GM23338 (cell line): ENCODE measurements around the gene TAL2. TPM values are rescaled to one million over a fixed set of nuclear protein-coding genes. Genes with fewer than 3 reads are reported as not detected.

ENCODE experiments used
- ATAC-seq: fragments of 200-7000 bp; cut with Tn5 transposase; 3 replicates; pipeline ENCODE4 v1.9.1; 2020
- DNase-seq: peaks from one replicate; pipeline ENCODE4 v3.0.0-alpha.2; 2015; ENCODE audit warnings: low spot score
- H2AFZ ChIP-seq: fragments of 200-600 bp; sonication (generic); 2 replicates; pipeline ENCODE4 v1.8.0; 2016; ENCODE audit warnings: antibody characterized with exemption, mild to moderate bottlenecking, moderate library complexity
- H3F3A ChIP-seq: fragments of 200-600 bp; sonication (generic); replicated peaks from 2 replicates; pipeline ENCODE4 v1.8.0; 2017; ENCODE audit warnings: antibody characterized with exemption, mixed run types, low read depth
- H3K27ac ChIP-seq: fragments of 200-600 bp; sonication (generic); 2 replicates; pipeline ENCODE4 v1.6.1; 2016; ENCODE audit warnings: low read depth
- H3K27me3 ChIP-seq: fragments of 200-600 bp; sonication (generic); 2 replicates; pipeline ENCODE4 v1.8.0; 2016; ENCODE audit warnings: mild to moderate bottlenecking, mixed run types, moderate library complexity; ENCODE audit not compliant: insufficient read depth
- H3K36me3 ChIP-seq: fragments of 200-600 bp; sonication (generic); 2 replicates; pipeline ENCODE4 v1.8.0; 2016; ENCODE audit warnings: mild to moderate bottlenecking; ENCODE audit not compliant: insufficient read depth
- H3K4me1 ChIP-seq: fragments of 200-600 bp; sonication (generic); 2 replicates; pipeline ENCODE4 v1.8.0; 2016; ENCODE audit warnings: mild to moderate bottlenecking, moderate library complexity; ENCODE audit not compliant: insufficient read depth
- H3K4me2 ChIP-seq: fragments of 200-600 bp; sonication (generic); 2 replicates; pipeline ENCODE4 v1.7.1; 2017; ENCODE audit warnings: mixed run types
- H3K4me3 ChIP-seq: fragments of 200-600 bp; sonication (generic); 2 replicates; pipeline ENCODE4 v1.6.1; 2016; ENCODE audit warnings: mixed run types
- H3K79me2 ChIP-seq: fragments of 200-600 bp; sonication (generic); replicated peaks from 2 replicates; pipeline ENCODE4 v1.8.0; 2017; ENCODE audit warnings: mild to moderate bottlenecking; ENCODE audit not compliant: insufficient read depth
- H3K9me2 ChIP-seq: fragments of 200-600 bp; sonication (generic); 2 replicates; pipeline ENCODE4 v1.8.0; 2017; ENCODE audit not compliant: insufficient read depth
- H4K20me1 ChIP-seq: fragments of 200-600 bp; sonication (generic); replicated peaks from 2 replicates; pipeline ENCODE4 v1.8.0; 2017; ENCODE audit warnings: mild to moderate bottlenecking; ENCODE audit not compliant: insufficient read depth
- H3K27ac Mint-ChIP-seq: 2 replicates; pipeline ENCODE4 v1.8.0; 2020; ENCODE audit warnings: inconsistent platforms, mild to moderate bottlenecking, moderate library complexity, mixed read lengths
- H3K27me3 Mint-ChIP-seq: 3 replicates; pipeline ENCODE4 v1.8.0; 2022; ENCODE audit warnings: low read depth, mild to moderate bottlenecking, moderate library complexity, mixed read lengths, inconsistent platforms; ENCODE audit not compliant: insufficient read depth, poor library complexity
- H3K36me3 Mint-ChIP-seq: 3 replicates; pipeline ENCODE4 v1.8.0; 2021; ENCODE audit warnings: low read depth, mild to moderate bottlenecking, inconsistent platforms, moderate library complexity, mixed read lengths
- H3K4me1 Mint-ChIP-seq: 3 replicates; pipeline ENCODE4 v1.8.0; 2020; ENCODE audit warnings: mild to moderate bottlenecking, inconsistent platforms, mixed read lengths
- H3K4me3 Mint-ChIP-seq: 3 replicates; pipeline ENCODE4 v1.8.0; 2021; ENCODE audit warnings: moderate library complexity, mild to moderate bottlenecking, inconsistent platforms, mixed read lengths
- H3K9me3 Mint-ChIP-seq: 3 replicates; pipeline ENCODE4 v1.8.0; 2020; ENCODE audit warnings: moderate library complexity, mild to moderate bottlenecking, inconsistent platforms, mixed read lengths
- CREB1 ChIP-seq: fragments of 250-450 bp; sonication (Bioruptor Pico); IDR thresholded peaks from 2 replicates; pipeline ENCODE4 v1.5.0; 2020; ENCODE audit warnings: low read depth, mild to moderate bottlenecking, moderate library complexity
- CTCF ChIP-seq, 2 experiments: fragments of 200-600 bp in 1 of 2; sonication (generic) in 1 of 2; conservative IDR thresholded peaks; 2 replicates each; pipeline versions ENCODE4 v1.5.1 to v1.6.1; 2016 to 2017; ENCODE audit warnings: antibody characterized with exemption in 2 of 2, low read depth in 2 of 2, mild to moderate bottlenecking in 2 of 2, moderate library complexity in 1 of 2
- EZH2 ChIP-seq: fragments of 200-600 bp; sonication (generic); IDR thresholded peaks from one replicate; pipeline ENCODE4 v1.8.0; 2017; ENCODE audit warnings: antibody characterized with exemption, mild to moderate bottlenecking, low read depth; ENCODE audit not compliant: unreplicated experiment
- JUNB ChIP-seq: IDR thresholded peaks from one replicate; pipeline ENCODE4 v1.6.1; 2016; ENCODE audit warnings: antibody characterized with exemption; ENCODE audit not compliant: unreplicated experiment
- NANOG ChIP-seq: IDR thresholded peaks from 2 replicates; pipeline ENCODE4 v1.6.1; 2016; ENCODE audit warnings: antibody characterized with exemption, borderline replicate concordance
- POLR2AphosphoS5 ChIP-seq: IDR thresholded peaks from 2 replicates; pipeline ENCODE4 v1.6.1; 2016; ENCODE audit warnings: antibody characterized with exemption, low read depth
- ZNF114 ChIP-seq: fragments of 250-450 bp; sonication (Bioruptor Pico); IDR thresholded peaks from 2 replicates; pipeline ENCODE4 v1.5.0; 2020; ENCODE audit warnings: mild to moderate bottlenecking, moderate library complexity
- polyA plus RNA-seq: library from polyadenylated mRNA; unstranded; fragments of >200 nt; fragmentation: Nextera tagmentation; extraction: Ambion mirVana; gene quantifications from 2 replicates; pipeline ENCODE4 v1.2.1, GENCODE V29; 2016
- total RNA-seq: library from RNA; depleted of rRNA; stranded (reverse); fragments of >200 nt; shearing (Covaris generic); gene quantifications from 2 replicates; pipeline ENCODE4 v1.2.3, GENCODE V29; 2014
- TF ChIP-seq, protein P1 (sequence below): fragments of 250-450 bp; sonication (Bioruptor Pico); IDR thresholded peaks from 2 replicates; pipeline ENCODE4 v1.5.0; 2020; ENCODE audit warnings: mild to moderate bottlenecking, moderate library complexity

Gene TAL2
- total and polyA plus RNA-seq, 2 experiments from 2014 or later: 0.79 TPM; not detected in 1

DNA sequence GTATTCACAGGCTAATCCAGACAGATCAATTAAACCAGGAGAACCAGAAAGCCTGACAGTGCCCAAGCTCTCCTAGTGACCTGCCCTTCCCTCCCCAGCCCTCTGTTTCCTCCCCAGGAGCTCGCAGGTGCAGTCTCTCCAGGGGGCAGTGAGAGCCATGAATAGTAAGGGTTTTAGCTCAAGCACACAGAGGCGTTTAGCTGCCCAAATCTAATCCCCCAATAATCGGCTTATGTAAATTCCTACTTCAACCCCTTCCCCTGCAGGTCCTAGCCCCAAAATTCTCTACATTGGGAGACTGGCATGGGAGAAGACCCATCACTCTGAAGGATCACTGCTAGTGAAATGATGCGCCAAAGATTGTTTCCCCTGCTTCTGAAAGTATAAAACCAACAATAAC lies 10.5 kb upstream of the TAL2 start (continued):
- TF ChIP-seq, protein P1, sequence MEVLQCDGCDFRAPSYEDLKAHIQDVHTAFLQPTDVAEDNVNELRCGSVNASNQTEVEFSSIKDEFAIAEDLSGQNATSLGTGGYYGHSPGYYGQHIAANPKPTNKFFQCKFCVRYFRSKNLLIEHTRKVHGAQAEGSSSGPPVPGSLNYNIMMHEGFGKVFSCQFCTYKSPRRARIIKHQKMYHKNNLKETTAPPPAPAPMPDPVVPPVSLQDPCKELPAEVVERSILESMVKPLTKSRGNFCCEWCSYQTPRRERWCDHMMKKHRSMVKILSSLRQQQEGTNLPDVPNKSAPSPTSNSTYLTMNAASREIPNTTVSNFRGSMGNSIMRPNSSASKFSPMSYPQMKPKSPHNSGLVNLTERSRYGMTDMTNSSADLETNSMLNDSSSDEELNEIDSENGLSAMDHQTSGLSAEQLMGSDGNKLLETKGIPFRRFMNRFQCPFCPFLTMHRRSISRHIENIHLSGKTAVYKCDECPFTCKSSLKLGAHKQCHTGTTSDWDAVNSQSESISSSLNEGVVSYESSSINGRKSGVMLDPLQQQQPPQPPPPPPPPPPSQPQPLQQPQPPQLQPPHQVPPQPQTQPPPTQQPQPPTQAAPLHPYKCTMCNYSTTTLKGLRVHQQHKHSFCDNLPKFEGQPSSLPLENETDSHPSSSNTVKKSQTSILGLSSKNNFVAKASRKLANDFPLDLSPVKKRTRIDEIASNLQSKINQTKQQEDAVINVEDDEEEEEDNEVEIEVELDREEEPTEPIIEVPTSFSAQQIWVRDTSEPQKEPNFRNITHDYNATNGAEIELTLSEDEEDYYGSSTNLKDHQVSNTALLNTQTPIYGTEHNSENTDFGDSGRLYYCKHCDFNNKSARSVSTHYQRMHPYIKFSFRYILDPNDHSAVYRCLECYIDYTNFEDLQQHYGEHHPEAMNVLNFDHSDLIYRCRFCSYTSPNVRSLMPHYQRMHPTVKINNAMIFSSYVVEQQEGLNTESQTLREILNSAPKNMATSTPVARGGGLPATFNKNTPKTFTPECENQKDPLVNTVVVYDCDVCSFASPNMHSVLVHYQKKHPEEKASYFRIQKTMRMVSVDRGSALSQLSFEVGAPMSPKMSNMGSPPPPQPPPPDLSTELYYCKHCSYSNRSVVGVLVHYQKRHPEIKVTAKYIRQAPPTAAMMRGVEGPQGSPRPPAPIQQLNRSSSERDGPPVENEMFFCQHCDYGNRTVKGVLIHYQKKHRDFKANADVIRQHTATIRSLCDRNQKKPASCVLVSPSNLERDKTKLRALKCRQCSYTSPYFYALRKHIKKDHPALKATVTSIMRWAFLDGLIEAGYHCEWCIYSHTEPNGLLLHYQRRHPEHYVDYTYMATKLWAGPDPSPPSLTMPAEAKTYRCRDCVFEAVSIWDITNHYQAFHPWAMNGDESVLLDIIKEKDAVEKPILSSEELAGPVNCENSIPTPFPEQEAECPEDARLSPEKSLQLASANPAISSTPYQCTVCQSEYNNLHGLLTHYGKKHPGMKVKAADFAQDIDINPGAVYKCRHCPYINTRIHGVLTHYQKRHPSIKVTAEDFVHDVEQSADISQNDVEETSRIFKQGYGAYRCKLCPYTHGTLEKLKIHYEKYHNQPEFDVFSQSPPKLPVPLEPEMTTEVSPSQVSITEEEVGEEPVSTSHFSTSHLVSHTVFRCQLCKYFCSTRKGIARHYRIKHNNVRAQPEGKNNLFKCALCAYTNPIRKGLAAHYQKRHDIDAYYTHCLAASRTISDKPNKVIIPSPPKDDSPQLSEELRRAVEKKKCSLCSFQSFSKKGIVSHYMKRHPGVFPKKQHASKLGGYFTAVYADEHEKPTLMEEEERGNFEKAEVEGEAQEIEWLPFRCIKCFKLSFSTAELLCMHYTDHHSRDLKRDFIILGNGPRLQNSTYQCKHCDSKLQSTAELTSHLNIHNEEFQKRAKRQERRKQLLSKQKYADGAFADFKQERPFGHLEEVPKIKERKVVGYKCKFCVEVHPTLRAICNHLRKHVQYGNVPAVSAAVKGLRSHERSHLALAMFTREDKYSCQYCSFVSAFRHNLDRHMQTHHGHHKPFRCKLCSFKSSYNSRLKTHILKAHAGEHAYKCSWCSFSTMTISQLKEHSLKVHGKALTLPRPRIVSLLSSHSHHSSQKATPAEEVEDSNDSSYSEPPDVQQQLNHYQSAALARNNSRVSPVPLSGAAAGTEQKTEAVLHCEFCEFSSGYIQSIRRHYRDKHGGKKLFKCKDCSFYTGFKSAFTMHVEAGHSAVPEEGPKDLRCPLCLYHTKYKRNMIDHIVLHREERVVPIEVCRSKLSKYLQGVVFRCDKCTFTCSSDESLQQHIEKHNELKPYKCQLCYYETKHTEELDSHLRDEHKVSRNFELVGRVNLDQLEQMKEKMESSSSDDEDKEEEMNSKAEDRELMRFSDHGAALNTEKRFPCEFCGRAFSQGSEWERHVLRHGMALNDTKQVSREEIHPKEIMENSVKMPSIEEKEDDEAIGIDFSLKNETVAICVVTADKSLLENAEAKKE (CRISPR knock-in tag): no peak
- TF ChIP-seq CTCF (conservative IDR thresholded peaks at IDR 0.05; ENCODE audit: low read depth in 2 of 2) (no peak), EZH2 (no peak), NANOG (no peak)

GRCh38 chr9:105656131-105656921 lies 5.9 kb upstream of the TAL2 start:
- no peaks in the 10 kb centered on the region for H3K36me3 Mint-ChIP-seq
- Histone ChIP-seq H3K36me3 (no peaks in the 10 kb centered on the region), H3K4me3 (peak overlapping the region; percentile 70), H4K20me1 (no peaks in the 10 kb centered on the region), H2AFZ (peak overlapping the region; percentile 99), H3K27me3 (peaks cover 33% of the 10 kb centered on the region), H3K79me2 (no peaks in the 10 kb centered on the region), H3K9me2 (no peaks in the 10 kb centered on the region), H3K4me2 (peak overlapping the region; percentile 96), H3K4me1 (peaks cover 11% of the 10 kb centered on the region), H3K27ac (no peak overlapping the region), H3F3A (0 out of 2 replicates have a peak, but pooled peaks cover 3% of the 10 kb centered on the region)
- ATAC-seq (peak; percentile 80), DNase-seq (peak; percentile 75)
- peaks cover 25% of the 10 kb centered on the region for H3K27me3 Mint-ChIP-seq
- TF ChIP-seq JUNB (no peak), CTCF (conservative IDR thresholded peaks at IDR 0.05; ENCODE audit: low read depth in 2 of 2) (peak; percentile 19 to 55; a peak in 3 of 4 replicates), EZH2 (peak; percentile 29), CREB1 (CRISPR knock-in tag) (no peak), POLR2AphosphoS5 (no peak), NANOG (no peak), ZNF114 (CRISPR knock-in tag) (no peak)
- peak overlapping the region; percentile 79 for H3K4me3 Mint-ChIP-seq
- H3K9me3 Mint-ChIP-seq: no peaks in the 10 kb centered on the region
- H3K4me1 Mint-ChIP-seq: peaks cover 20% of the 10 kb centered on the region
- no peak overlapping the region for H3K27ac Mint-ChIP-seq
